Posterior vena cava (tissue), 2 donors: ENCODE data around the gene RPS13. TPM values are rescaled to one million over a fixed set of nuclear protein-coding genes. Genes with fewer than 3 reads are reported as not detected.
"Not testable (repeated sequence)": the region's sequence is repeated elsewhere in the genome, so short reads cannot be mapped to it uniquely, and the experiment has no call there.

Experiments
- DNase-seq: peaks from one replicate; pipeline ENCODE4 v3.0.0-alpha.2; 2020; ENCODE audit warnings: low spot score
- intact Hi-C, 2 donors: fragments of 100-400 bp; cut with DNase I; formaldehyde crosslinking; loops; one replicate each; pipeline versions ENCODE4 v1.14.1 to v1.14.2; 2022 to 2023
- long read RNA-seq, 2 donors: library from polyadenylated mRNA; unstranded; transcript quantifications; one replicate each; pipeline ENCODE4 v2.0.0, GENCODE V29; 2020 to 2021
- total RNA-seq, 2 donors: library from RNA; stranded (reverse); fragmentation: NEBNext Ultra II Directional; extraction: Animal tissue kit (Norgen Biotek cat#: 25700); gene quantifications; one replicate each; pipeline ENCODE4 v1.2.1, GENCODE V29; 2021
- donor health status: DM: yes; HTN: yes; CAD: no.
- donor health status: DM: yes; HTN: yes; CAD: no.

RPS13 gene
- 100 to 1,000 TPM; 772 to 813 TPM for total RNA-seq
- long read RNA-seq, donor 1, transcript RPS13-202 (6 exons, 646 nt) = major isoform, 126 of 133 reads
- long read RNA-seq, donor 1, partial matches to known transcripts = 0 of 133 reads
- long read RNA-seq, donor 1, other reads (novel, unspliced or antisense) = 2 of 133 reads
- long read RNA-seq, donor 2, transcript RPS13-202 (6 exons, 646 nt) = major isoform, 263 of 273 reads
- long read RNA-seq, donor 2, partial matches to known transcripts = 0 of 273 reads
- long read RNA-seq, donor 2, other reads (novel, unspliced or antisense) = 4 of 273 reads

GRCh38 chr11:17077520-17078401 is at the start of gene RPS13:
RPS13 (minus strand) TSS chr11:17077667; CDS start chr11:17077641, 26 bp downstream.
- DNase-seq = peak; percentile 99
- intact Hi-C loops = no loop called here

GRCh38 chr11:17121981-17122380 is 44.5 kb upstream of the RPS13 start:
- intact Hi-C loops = no loop called here
- DNase-seq = no peak

DNA sequence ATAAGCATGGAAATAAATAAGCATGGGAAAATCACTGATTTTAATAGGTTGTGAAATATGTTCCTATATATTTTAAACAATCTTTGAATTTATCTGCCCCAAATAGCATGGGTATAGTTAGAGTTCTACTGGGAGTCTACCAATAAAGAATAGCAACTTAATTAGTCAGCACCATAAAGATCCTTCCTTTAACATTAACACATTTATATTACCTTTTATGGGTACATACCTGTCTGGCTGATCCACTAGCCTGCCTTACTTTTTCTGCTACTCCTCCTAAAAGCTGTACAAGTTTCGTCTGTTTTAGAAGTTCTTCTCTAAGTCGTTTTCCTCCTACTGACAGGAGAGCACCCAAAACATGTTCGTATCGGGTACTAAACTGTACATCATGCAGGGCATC is 39.8 kb upstream of the RPS13 start:
- no peak for DNase-seq
- intact Hi-C loops = no loop called here

DNA sequence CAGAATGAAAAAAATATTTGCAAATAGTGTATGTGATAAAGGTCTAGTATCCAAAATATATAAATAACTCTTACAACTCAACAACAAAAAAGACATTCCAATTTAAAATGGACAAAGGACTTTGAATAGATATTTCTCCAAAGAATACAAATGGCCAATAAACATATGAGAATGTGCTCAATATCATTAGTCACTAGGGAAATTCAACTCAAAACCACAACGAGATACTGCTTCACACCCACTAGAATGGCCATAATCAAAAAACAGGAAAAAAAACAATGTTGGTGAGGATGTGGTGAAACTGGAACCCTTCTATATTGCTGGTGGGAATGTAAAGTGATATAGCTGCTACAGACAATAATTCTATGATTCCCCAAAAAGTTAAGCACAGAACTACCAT is 38.6 kb upstream of the RPS13 start:
- intact Hi-C loops = no loop called here
- DNase-seq = no peak

GRCh38 chr11:17107745-17108144 is 30.3 kb upstream of the RPS13 start:
- intact Hi-C loops = loop anchor here in 1 of 2 donors (5.0 kb wide), 1 partner anchor 220 kb away; no protein-coding TSS in a partner anchor

GRCh38 chr11:17105404-17106040 is 28.1 kb upstream of the RPS13 start:
- not testable (repeated sequence) for DNase-seq

More at GRCh38 chr11:17107745-17108144, 30.3 kb upstream of the RPS13 start:
- DNase-seq = not testable (repeated sequence)

GRCh38 chr11:17102462-17102861 is 25.0 kb upstream of the RPS13 start:
- no peak for DNase-seq
- intact Hi-C loops = no loop called here

More at GRCh38 chr11:17105404-17106040, 28.1 kb upstream of the RPS13 start:
- intact Hi-C loops = loop anchor here in 1 of 2 donors (5.0 kb wide), 1 partner anchor 218 kb away; no protein-coding TSS in a partner anchor

- no peak for DNase-seq
- intact Hi-C loops = no loop called here
Observed at GRCh38 chr11:17098658-17099057, 21.2 kb upstream of the RPS13 start.

DNA sequence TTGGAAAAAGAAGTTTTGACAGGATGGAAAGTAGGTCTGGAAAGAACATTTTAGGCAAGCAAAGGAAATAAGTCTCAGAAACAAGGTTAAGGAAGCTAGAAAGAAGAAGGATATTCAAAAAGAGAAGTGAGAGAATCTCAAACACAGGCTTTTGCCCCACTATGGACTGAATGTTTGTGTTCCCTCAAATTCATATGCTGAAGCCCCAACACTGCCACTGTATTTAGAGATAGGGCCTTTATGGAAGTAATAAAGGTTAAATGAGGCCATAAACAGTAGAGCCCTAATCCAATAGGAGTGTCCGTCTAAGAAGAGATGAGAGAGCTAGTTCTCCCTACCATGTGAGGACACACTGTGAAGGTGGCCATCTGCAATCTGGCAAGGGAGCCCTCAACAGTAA is 20.6 kb upstream of the RPS13 start:
- no peak for DNase-seq
- intact Hi-C loops = no loop called here

- DNase-seq = not testable (repeated sequence)
- intact Hi-C loops = loop anchor here in 1 of 2 donors (10.0 kb wide), 1 partner anchor 1211 kb away; no protein-coding TSS in a partner anchor
Observed at GRCh38 chr11:17085976-17086375, 8.5 kb upstream of the RPS13 start.

DNA sequence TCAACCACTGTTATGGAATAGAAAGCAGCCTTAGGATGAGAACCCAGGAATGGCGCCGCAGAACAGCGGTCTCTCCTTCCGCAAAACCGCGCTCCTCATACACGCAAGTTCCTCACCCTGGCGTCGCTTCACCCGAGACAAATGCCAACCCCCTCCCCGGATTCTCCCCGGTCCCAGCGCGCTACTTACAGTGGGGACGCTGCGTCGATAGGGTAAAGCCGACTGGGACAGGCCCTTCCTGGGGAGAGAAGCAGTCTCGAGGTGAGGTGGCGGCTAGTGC is 287 bp downstream of the RPS13 start:
- DNase-seq = no peak
- intact Hi-C loops = no loop called here

DNA sequence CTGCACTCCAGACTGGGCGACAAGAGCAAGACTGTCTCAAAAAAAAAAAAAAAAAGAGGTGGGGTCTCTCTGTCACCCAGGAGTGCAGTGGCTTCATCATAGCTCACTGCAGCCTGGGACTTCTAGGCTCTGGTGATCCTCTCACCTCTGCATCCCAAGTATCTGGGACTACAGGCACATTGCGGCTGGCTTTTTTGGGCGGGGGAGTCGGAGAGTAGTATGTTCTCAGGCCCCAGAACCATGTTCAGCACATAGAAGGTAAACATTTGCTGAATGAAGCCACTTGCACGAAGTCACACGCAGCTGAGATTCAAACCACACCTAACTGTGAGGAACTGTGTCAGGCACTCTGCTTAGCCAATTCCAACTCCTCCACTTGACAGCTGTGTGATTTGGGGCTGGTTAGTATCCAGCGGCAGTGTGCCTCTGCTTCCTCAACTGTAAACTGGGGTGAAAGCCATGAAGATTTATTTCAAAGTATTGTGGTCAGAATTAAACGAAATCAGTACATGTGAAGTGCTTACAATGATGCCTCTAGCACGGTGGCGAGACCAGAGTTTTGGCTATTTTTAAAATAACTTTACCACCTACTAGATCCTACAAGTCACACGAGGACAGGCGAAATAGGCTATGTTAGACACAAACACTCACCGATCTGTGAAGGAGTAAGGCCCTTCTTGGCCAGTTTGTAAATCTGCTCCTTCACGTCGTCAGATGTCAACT is 789 bp downstream of the RPS13 start:
- DNase-seq = no peak
- intact Hi-C loops = no loop called here

GRCh38 chr11:17075506-17075905 is 2.0 kb downstream of the RPS13 start:
- intact Hi-C loops = no loop called here

DNA sequence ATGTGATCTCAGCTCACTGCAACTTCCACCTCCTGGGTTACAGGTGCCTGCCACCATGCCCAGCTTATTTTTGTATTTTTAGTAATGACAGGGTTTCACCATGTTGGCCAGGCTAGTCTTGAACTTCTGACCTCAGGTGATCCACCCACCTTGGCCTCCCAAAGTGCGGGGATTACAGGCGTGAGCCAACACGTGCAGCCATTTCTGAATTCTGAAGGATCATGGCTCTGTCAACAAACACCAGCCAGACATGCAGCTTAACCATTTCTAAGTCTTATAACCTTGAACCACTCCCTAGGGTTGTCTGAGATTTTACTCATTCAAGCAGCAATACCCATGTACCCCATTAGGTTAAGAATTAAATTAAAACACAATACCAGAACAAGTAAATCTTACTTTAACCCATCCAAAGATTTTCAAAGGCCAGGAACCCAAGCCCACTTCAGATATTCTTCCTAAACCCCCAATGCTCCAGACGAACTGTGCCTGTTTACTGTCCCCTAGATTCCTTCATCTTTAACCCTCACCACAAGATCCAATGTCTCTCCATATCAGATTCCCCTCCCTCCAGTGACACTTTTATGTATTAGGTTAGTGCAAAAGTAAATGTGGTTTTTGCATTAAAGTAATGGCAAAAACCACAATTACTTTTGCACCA is 4.0 kb downstream of the RPS13 start:
- no peak for DNase-seq
- intact Hi-C loops = no loop called here

More at GRCh38 chr11:17075506-17075905, 2.0 kb downstream of the RPS13 start:
- DNase-seq = no peak

DNA sequence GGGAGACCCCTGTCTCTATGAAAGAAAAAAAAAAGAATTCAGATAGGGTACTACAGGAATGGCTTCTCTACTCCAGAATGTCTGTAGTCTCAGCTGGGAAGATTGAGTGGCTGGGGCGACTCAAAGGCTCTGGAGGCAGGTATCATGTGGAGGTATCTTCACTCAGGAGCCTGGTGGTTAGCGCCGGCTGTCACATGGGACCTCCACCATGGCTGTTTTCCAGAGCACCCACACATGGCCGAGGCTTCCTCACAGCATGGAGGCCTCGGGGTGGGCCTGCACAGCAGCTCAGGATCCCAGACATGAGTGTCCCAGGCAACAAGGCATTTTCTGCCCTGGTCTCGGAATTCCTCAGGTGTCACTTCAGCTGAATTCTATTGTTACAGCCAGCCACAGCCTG is 10.1 kb downstream of the RPS13 start:
- no peak for DNase-seq
- intact Hi-C loops = loop anchor here in 1 of 2 donors (10.0 kb wide), 1 partner anchor 143 kb away; no protein-coding TSS in a partner anchor

GRCh38 chr11:17066691-17067090 is 10.8 kb downstream of the RPS13 start:
- no peak for DNase-seq
- intact Hi-C loops = loop anchor here in 1 of 2 donors (10.0 kb wide), 1 partner anchor 142 kb away; no protein-coding TSS in a partner anchor

DNA sequence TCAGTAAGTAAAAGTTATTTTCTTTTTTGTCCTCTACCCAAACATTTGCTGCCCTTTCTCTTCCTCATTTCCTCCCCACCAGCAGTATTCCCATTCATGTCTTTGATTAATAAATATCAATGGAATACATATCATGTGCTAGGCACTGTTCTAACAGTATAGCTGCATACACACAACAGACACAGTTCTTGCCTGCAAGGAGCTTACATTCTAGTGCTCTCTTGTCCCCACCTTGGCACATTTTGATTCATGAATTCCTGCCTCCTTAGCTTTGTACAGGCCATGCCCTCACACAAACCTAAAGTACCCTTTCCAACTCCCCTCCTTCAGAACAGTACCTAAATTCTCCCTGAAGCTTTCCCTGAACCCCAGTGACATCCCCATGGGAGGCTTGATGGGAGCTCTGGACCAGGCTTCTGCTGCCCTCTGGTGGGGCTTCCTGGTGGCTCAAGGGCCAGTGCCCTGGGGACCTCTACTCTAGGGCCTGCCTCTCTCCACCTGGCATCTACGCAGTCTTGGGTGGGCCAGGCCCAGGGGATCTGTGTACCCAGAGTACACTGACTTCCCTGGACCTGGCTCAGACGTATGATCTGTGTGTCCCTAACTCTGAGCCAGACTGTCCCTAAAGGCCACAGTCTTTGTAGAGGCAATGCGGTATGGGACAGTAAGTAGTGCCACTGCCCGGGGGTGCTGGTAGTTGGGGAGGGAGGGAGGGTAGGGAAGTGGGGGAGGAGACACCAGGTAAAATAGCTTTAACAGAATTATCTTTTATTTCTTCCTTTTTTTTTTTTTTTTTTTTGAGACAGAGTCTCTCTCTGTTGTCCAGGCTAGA is 14.1 kb downstream of the RPS13 start:
- intact Hi-C loops = loop anchor here in 1 of 2 donors (10.0 kb wide), 1 partner anchor 139 kb away; no protein-coding TSS in a partner anchor
- peak; percentile 89 for DNase-seq

DNA sequence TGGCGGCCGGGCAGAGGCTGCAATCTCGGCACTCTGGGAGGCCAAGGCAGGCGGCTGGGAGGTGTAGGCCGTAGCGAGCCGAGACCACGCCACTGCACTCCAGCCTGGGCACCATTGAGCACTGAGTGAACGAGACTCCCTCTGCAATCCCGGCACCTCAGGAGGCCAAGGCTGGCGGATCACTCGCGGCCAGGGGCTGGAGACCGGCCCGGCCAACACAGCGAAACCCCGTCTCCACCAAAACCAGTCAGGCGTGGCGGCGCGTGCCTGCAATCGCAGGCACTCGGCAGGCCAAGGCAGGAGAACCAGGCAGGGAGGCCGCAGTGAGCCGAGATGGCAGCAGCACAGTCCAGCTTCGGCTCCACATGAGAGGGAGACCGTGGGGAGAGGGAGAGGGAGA is 26.3 kb downstream of the RPS13 start:
- DNase-seq, intact Hi-C loops: not testable (repeated sequence)
